ENCODE results near the gene ZCCHC2.

ZCCHC2 gene

DNA sequence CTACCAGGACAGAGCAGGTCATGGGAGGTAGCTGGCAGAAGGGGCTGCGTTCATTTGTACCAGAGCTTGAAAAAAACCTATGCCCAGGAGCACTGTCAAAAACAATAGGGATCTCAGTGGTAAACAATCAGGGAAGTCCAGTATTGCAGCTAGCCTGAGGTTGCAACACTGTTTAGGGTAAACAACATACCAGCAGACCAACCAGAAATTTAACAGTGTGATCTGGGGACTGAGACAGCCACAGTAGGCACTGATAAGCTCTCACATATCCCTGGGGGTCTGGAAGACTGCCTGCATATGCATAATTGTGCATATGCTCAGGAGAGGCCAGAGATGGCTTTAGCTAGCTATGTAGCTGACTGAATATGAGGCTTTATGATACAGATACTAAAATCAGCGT lies 12.0 kb upstream of the ZCCHC2 start:
- DNase-seq (ENCODE audit: low read depth in 2 of 2), result no peak

DNA sequence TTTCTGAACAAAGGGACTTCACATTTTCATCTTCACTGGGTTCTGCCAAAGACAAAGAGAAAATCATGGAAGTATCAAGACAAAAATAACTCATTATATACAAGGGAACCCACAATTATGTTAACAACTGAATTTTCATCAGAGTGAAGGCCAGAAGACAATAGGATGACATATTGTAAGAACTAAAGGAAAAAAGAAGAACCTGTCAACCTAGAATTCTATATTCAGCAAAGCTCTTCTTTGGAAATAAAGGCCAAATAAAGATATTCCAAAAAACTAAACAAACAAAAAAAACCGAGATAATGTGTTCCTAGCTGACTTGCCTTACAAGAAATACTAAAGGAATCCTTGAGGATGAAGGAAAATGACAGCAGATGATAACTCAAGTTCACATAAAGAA lies 10.3 kb upstream of the ZCCHC2 start:
- no peak for DNase-seq (ENCODE audit: low read depth in 2 of 2)

- DNase-seq (ENCODE audit: low read depth in 2 of 2), result no peak
These were observed 9.8 kb upstream of the ZCCHC2 start for GRCh38 chr18:62512996-62513395.

- DNase-seq (ENCODE audit: low read depth in 2 of 2), result no peak
These were observed 8.3 kb upstream of the ZCCHC2 start for GRCh38 chr18:62514570-62514969.

DNA sequence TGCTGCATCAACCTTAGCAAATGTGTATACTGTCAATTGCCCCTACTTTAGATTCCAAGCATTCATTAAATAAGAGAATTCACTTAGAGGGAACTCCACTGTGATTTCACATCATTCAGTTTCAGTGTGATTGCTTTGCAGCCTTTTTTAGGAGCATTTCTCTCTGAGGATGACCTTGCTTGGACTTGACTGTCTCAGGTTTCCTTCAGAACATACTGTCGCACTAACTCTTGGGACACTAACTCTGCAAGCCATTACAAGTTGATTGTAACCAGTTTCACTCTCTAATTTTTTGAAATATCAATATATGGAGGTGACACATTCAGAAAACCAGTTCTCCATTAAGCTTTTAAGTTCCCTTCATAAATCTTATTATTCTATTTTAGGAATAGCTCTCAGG lies 6.6 kb upstream of the ZCCHC2 start:
- DNase-seq (ENCODE audit: low read depth in 2 of 2), result no peak

DNA sequence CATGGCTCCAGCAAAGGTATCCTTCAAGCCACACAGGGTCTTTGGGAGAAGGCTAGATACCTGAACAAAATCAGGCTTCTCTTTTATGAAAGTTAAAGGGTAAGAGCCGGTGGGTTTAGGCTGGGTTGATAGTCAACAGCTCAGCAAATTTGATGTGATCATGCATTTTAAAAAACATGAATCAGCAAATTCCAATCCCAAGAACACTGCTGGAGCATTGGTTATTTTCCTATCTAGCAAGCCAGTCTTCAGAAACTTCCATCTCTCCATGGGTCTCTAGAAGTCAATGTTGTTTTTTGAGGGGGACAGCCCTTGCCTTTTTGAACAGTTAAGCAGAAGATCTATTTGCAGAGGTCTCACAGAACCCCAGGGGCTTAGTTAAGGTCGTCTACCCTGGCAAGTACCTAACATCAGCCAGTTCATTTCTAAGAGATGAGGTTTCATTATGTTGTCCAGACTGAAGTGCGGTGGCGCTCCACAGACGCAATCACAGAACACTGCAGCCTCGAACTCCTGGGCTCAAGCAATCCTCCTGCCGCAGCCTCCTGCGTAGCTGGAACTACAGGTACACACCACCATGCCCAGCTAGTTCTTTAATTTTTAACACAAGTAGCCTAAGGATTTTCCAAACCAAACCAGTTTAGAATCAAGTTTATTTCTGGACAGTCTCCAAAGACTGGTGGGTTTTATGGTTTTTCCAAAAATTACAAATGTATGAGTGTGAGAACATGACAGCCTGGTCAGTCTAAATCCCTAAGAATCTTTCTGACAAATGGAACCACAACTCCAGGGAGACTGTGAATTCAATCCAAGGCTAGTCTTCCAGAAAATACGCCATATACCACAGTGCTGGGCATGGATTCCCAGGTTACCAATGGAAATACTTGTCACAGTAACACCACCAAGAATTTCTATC lies 4.1 kb upstream of the ZCCHC2 start:
- no peak for DNase-seq (ENCODE audit: low read depth in 2 of 2)

GRCh38 chr18:62519684-62520083 lies 3.1 kb upstream of the ZCCHC2 start:
- DNase-seq (ENCODE audit: low read depth in 2 of 2), result no peak

DNA sequence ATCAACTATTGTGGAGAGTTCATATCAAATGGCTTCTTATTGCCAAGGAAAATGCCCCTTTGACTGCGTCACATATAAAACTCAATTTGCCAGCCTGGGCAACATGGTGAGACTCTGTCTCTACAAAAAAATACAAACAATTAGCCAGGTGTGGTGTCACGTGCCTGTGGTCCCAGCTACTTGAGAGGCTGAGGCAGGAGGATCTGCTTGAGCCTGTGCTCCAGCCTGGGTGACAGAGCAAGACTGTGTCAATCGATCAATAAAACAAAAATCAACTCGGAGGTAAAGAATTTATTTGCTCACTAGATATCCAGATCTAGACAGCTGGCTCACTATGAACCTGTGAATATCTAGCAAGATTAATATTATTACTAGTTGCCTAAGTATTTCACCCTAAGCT lies 1.7 kb upstream of the ZCCHC2 start:
- no peak for DNase-seq (ENCODE audit: low read depth in 2 of 2)

- DNase-seq (ENCODE audit: low read depth in 2 of 2), result no peak
These were observed 1.2 kb upstream of the ZCCHC2 start for GRCh38 chr18:62521593-62521992.

- DNase-seq (ENCODE audit: low read depth in 2 of 2), result no peak
These were observed 684 bp upstream of the ZCCHC2 start for GRCh38 chr18:62522178-62522503.

DNA sequence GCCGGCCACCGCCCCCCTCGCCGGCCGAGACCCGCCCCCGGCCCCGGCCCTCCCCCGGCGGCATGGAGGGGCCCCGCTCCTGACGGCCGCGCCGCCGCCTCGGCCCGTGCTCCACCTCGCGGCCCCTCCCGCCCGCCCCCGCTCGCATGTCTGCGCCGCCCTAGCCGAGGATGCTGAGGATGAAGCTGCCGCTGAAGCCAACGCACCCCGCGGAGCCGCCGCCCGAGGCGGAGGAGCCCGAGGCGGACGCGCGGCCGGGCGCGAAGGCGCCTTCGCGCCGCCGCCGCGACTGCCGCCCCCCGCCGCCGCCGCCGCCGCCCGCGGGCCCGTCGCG lies 397 bp downstream of the ZCCHC2 start:
- DNase-seq (ENCODE audit: low read depth in 2 of 2), result no peak

DNA sequence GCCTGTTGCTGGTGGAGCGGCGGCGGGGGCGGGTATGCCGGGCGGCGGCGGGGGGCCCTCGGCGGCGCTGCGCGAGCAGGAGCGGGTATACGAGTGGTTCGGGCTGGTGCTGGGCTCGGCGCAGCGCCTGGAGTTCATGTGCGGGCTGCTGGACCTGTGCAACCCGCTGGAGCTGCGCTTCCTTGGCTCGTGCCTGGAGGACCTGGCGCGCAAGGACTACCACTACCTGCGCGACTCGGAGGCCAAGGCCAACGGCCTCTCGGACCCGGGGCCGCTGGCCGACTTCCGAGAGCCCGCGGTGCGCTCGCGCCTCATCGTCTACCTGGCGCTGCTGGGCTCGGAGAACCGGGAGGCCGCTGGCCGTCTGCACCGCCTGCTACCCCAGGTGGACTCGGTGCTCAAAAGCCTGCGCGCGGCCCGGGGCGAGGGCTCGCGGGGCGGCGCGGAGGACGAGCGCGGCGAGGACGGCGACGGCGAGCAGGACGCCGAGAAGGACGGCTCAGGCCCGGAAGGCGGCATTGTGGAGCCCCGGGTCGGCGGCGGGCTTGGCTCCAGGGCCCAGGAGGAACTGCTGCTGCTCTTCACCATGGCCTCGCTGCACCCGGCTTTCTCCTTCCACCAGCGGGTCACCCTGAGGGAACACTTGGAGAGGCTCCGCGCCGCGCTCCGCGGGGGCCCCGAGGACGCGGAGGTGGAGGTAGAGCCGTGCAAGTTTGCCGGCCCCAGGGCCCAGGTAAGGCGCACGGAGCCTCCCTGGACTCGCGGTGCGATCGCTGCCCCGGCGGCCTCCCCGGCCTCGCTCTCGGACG lies 1.0 kb downstream of the ZCCHC2 start:
- no peak for DNase-seq (ENCODE audit: low read depth in 2 of 2)

DNA sequence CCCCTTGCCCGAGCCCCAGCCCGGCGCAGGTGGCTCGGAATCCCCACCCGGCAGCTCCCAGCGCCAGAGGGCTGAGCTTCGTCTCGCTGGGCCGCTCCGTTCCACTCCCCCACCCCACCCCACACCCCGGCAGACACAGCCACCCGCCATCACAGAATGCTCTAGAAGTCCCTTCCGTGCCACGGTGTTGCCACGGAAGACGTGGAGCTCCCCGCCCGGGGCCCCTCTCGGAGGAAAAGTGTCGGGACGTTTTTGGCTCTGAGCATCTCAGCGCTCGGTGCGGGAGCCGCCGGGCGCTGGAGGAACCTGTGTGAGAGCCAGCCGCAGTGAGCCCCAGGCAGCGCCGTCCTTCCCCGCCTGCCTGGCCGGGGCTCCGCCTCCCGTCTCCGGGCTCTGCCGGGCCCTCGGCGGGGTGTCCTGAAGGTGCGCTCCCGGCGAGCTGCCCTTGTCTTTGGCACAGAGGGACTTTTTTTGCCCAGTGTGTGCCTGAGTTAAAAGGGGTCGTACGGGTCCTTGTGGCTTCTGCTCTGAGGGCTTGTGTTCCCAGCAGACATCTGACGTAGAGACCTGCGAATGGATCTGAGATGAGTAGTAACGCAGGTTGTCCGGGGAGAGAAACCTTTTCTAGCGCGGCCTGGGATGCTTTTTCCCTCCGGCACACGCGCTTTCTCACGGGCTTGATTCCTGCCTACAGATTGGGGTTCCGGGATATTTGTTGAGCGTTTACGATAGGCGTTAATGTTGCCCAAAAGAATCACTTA lies 1.8 kb downstream of the ZCCHC2 start:
- peak in 1 of 2 donors; percentile 39 for DNase-seq (ENCODE audit: low read depth in 2 of 2)

DNA sequence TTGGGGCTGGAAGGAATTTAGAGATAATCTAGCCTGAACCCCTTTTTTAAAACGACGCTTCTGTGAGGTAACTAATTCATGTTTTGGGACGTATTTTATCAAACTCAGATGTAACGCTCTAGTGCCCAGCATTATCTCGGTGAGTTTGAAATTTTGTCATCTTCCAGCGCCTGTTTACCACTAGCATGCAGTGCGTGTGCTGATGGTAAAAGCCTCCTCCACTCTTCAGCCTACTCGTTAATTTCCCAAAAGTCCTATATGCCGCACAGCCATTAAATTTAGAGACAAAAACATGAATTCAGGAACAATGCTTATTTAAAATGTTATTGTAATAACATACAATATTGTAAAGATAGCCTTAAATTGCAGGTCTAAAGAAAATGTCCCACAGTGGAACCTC lies 2.8 kb downstream of the ZCCHC2 start:
- DNase-seq (ENCODE audit: low read depth in 2 of 2), result no peak

- peak in 1 of 2 donors; percentile 58 for DNase-seq (ENCODE audit: low read depth in 2 of 2)
These were observed 3.5 kb downstream of the ZCCHC2 start for GRCh38 chr18:62526098-62527025.

GRCh38 chr18:62529597-62529996 lies 6.8 kb downstream of the ZCCHC2 start:
- DNase-seq (ENCODE audit: low read depth in 2 of 2), result no peak

DNA sequence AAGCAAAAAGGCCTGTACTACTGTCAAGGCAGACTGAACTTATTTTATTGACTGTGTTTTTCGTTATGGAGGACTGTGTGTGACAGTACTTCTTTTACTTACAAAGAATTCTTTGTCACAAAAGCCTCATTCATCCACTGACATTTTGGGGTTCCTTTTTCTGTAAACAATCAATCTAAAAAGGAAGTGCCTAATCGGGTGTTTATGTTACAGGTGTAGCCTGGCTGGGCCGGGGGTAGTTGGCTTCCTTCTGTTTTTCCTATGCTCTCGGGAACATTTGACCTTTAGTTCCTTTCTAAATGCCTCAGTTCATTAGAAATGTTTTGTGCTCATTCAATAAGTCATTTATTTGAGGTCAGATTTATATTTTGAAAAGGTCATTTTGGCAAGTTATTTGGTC lies 8.3 kb downstream of the ZCCHC2 start:
- DNase-seq (ENCODE audit: low read depth in 2 of 2), result no peak

DNA sequence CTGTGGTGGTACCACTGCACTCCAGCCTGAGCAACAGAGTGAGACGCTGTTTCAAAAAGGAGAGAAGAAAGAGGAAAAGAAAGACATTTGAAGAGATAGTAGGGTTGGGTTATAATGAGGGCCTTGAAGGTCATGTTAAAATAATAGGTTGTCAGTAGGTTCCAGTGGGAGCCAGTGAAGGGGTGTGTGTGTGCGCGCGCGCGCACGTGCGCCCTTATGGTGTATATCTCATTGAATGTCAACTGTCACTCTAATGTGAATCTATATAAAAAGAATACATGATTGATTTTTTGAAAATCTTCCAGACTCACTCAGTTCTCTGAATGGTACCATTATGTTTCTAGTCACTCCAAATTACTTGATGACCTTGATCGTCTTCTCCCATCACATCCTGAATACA lies 9.1 kb downstream of the ZCCHC2 start:
- DNase-seq (ENCODE audit: low read depth in 2 of 2), result no peak

- no peak for DNase-seq (ENCODE audit: low read depth in 2 of 2)
These were observed 13.2 kb downstream of the ZCCHC2 start for GRCh38 chr18:62536005-62536404.

GRCh38 chr18:62537042-62537894 lies 14.4 kb downstream of the ZCCHC2 start:
- DNase-seq (ENCODE audit: low read depth in 2 of 2), result no peak

All from stimulated activated CD4-positive, alpha-beta T cell treated with anti-CD3 and anti-CD28 coated beads, Interleukin-1b, Interleukin-23, amount 100 ng/mL, for 1 hour (primary cell).